HepG2 (cell line): ENCODE measurements around the gene NDUFAF5. TPM values are rescaled to one million over a fixed set of nuclear protein-coding genes. Genes with fewer than 3 reads are reported as not detected.

Experiments used
- CAMTA2 ChIP-seq: sonication (generic); formaldehyde crosslinking; IDR thresholded peaks from 2 replicates; pipeline ENCODE4 v1.4.0; 2020; ENCODE audit warnings: mild to moderate bottlenecking, missing genetic modification reagents, borderline replicate concordance
- HNRNPUL1 ChIP-seq: fragments of 200-400 bp; formaldehyde crosslinking; IDR thresholded peaks from 2 replicates; pipeline ENCODE4 v1.6.1; 2017; ENCODE audit warnings: low read depth, mild to moderate bottlenecking, low read length, moderate library complexity
- MIER3 ChIP-seq: IDR thresholded peaks from 2 replicates; pipeline ENCODE4 v1.6.1; 2016; ENCODE audit warnings: missing compliant biosample characterization, borderline replicate concordance
- SRSF9 ChIP-seq: fragments of 200-400 bp; formaldehyde crosslinking; IDR thresholded peaks from 2 replicates; pipeline ENCODE4 v1.6.1; 2018; ENCODE audit warnings: borderline replicate concordance, mild to moderate bottlenecking, low read depth, low read length; ENCODE audit not compliant: insufficient read depth, poor library complexity, severe bottlenecking
- ZNF501 ChIP-seq: sonication (generic); formaldehyde crosslinking; IDR thresholded peaks from 2 replicates; pipeline ENCODE4 v1.5.1; 2020; ENCODE audit warnings: mild to moderate bottlenecking, moderate library complexity, missing genetic modification reagents
- ZNF747 ChIP-seq: sonication (generic); formaldehyde crosslinking; IDR thresholded peaks from 2 replicates; pipeline ENCODE4 v1.8.1; 2023; ENCODE audit warnings: missing genetic modification reagents, mild to moderate bottlenecking, borderline replicate concordance
- ZNF788 ChIP-seq: sonication (generic); formaldehyde crosslinking; IDR thresholded peaks from 2 replicates; pipeline ENCODE4 v1.5.0; 2020; ENCODE audit warnings: mild to moderate bottlenecking, missing genetic modification reagents, borderline replicate concordance
- polyA plus RNA-seq, 8 experiments: library from polyadenylated mRNA; depleted of rRNA in 3 of 8; stranded (reverse) in 7 of 8; unstranded in 1 of 8; fragments of >200 nt; fragmentation: Illumina TruSeq in 4 of 8; extraction: Trizol in 4 of 8; gene quantifications; 2 replicates each; pipeline versions ENCODE4 v1.2.1 to v1.2.3, GENCODE V29; 2011 to 2016; ENCODE audit warnings: low read depth in 4 of 8, missing spikeins in 1 of 8, mixed read lengths in 1 of 8; ENCODE audit not compliant: insufficient read depth in 1 of 8
- total RNA-seq, 5 experiments: library from RNA; depleted of rRNA; stranded (reverse); fragments of >200 nt; fragmentation: Illumina TruSeq; extraction: Trizol; gene quantifications; 2 replicates each; pipeline ENCODE4 v1.2.3, GENCODE V29; 2016; ENCODE audit warnings: low read depth in 1 of 5
- TF ChIP-seq, protein P1 (sequence below): sonication (generic); formaldehyde crosslinking; IDR thresholded peaks from 2 replicates; pipeline ENCODE4 v1.4.0; 2020; ENCODE audit warnings: mild to moderate bottlenecking, missing genetic modification reagents
- TF ChIP-seq, protein P2 (sequence below): sonication (generic); formaldehyde crosslinking; IDR thresholded peaks from 2 replicates; pipeline ENCODE4 v1.4.0; 2020; ENCODE audit warnings: mild to moderate bottlenecking, missing genetic modification reagents
- TF ChIP-seq, protein P3 (sequence below): sonication (generic); formaldehyde crosslinking; IDR thresholded peaks from 2 replicates; pipeline ENCODE4 v1.4.0; 2020; ENCODE audit warnings: missing genetic modification reagents
- TF ChIP-seq, protein P4 (sequence below), 2 experiments: fragments of 450-650 bp in 1 of 2; sonication (generic) in 1 of 2; formaldehyde crosslinking; IDR thresholded peaks; 2 replicates each; pipeline versions ENCODE4 v1.5.0 to v1.8.0; 2020 to 2022; ENCODE audit warnings: mild to moderate bottlenecking in 1 of 2, missing genetic modification reagents in 1 of 2
- TF ChIP-seq, protein P5 (sequence below): sonication (generic); formaldehyde crosslinking; IDR thresholded peaks from 2 replicates; pipeline ENCODE4 v1.5.1; 2020; ENCODE audit warnings: missing genetic modification reagents, mild to moderate bottlenecking, borderline replicate concordance

The NDUFAF5 gene
- total and polyA plus RNA-seq, 2 of the 13 experiments (the other 11 are each of a cell fraction or from before 2014, with no cell fraction given) = 23.1 to 66.7 TPM

DNA sequence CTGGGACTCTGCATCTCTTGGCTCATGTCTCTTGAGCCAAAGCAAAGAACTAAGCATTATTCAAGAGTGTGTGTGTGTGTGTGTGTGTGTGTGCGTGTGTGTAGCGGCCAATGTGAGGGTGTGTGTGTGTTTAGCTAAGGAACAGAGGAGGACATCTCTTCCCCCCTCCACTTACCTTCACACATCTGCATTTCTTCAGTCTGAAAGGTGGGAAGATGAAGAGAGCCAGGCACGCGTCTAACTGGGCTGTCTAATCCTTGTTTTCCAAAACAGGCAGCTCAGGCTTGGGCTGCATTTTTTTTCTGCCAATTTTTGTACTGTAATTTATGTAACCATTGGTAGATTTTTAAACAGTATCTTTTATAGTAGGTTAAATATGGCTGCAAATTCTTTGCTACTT lies 59.5 kb downstream of the NDUFAF5 start (continued):
- TF ChIP-seq, protein P1, sequence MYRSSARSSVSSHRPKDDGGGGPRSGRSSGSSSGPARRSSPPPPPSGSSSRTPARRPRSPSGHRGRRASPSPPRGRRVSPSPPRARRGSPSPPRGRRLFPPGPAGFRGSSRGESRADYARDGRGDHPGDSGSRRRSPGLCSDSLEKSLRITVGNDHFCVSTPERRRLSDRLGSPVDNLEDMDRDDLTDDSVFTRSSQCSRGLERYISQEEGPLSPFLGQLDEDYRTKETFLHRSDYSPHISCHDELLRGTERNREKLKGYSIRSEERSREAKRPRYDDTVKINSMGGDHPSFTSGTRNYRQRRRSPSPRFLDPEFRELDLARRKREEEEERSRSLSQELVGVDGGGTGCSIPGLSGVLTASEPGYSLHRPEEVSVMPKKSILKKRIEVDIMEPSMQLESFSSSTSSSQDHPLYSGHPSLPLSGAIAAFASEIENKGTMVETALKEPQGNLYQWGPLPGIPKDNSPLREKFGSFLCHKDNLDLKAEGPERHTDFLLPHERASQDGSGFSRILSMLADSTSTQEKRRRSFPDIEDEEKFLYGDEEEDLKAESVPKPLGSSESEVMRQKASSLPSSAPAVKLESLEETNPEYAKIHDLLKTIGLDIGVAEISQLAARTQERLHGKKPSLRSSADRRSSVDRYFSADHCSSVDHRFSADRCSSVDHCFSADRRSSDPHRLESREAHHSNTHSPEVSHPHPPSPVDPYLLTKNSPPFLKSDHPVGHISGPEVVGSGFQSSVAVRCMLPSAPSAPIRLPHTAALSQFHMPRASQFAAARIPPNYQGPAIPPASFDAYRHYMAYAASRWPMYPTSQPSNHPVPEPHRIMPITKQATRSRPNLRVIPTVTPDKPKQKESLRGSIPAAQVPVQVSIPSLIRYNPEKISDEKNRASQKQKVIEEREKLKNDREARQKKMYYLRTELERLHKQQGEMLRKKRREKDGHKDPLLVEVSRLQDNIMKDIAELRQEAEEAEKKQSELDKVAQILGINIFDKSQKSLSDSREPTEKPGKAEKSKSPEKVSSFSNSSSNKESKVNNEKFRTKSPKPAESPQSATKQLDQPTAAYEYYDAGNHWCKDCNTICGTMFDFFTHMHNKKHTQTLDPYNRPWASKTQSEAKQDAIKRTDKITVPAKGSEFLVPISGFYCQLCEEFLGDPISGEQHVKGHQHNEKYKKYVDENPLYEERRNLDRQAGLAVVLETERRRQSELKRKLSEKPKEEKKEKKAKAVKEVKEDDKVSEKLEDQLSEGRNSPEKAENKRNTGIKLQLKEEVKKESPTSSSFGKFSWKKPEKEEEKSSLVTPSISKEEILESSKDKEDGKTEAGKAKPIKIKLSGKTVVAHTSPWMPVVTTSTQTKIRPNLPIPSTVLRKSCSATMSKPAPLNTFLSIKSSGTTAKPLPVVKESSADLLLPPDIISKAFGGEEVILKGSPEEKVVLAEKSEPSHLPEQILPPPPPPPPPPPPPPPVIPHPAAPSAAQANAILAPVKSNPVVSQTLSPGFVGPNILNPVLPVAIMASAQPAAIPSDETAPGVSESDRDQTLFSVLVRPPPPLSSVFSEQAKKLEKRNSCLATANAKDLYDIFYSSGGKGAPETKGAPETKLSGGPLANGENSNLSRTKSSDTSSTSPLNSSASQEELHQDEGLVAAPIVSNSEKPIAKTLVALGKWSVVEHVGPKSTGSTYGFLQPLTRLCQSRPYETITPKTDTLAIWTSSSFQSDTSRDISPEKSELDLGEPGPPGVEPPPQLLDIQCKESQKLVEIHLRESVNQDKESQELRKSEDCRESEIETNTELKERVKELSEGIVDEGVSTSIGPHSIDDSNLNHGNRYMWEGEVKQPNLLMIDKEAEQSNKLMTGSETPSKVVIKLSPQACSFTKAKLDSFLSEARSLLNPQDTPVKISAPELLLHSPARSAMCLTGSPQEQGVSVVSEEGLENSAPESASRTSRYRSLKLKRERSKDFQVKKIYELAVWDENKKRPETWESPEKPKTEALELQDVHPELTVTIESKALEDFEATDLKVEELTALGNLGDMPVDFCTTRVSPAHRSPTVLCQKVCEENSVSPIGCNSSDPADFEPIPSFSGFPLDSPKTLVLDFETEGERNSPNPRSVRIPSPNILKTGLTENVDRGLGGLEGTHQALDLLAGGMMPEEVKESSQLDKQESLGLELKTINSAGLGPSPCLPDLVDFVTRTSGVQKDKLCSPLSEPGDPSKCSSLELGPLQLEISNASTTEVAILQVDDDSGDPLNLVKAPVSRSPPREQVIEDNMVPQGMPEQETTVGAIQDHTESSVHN = no peak
- TF ChIP-seq, protein P2, sequence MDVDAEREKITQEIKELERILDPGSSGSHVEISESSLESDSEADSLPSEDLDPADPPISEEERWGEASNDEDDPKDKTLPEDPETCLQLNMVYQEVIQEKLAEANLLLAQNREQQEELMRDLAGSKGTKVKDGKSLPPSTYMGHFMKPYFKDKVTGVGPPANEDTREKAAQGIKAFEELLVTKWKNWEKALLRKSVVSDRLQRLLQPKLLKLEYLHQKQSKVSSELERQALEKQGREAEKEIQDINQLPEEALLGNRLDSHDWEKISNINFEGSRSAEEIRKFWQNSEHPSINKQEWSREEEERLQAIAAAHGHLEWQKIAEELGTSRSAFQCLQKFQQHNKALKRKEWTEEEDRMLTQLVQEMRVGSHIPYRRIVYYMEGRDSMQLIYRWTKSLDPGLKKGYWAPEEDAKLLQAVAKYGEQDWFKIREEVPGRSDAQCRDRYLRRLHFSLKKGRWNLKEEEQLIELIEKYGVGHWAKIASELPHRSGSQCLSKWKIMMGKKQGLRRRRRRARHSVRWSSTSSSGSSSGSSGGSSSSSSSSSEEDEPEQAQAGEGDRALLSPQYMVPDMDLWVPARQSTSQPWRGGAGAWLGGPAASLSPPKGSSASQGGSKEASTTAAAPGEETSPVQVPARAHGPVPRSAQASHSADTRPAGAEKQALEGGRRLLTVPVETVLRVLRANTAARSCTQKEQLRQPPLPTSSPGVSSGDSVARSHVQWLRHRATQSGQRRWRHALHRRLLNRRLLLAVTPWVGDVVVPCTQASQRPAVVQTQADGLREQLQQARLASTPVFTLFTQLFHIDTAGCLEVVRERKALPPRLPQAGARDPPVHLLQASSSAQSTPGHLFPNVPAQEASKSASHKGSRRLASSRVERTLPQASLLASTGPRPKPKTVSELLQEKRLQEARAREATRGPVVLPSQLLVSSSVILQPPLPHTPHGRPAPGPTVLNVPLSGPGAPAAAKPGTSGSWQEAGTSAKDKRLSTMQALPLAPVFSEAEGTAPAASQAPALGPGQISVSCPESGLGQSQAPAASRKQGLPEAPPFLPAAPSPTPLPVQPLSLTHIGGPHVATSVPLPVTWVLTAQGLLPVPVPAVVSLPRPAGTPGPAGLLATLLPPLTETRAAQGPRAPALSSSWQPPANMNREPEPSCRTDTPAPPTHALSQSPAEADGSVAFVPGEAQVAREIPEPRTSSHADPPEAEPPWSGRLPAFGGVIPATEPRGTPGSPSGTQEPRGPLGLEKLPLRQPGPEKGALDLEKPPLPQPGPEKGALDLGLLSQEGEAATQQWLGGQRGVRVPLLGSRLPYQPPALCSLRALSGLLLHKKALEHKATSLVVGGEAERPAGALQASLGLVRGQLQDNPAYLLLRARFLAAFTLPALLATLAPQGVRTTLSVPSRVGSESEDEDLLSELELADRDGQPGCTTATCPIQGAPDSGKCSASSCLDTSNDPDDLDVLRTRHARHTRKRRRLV (CRISPR knock-in tag) = no peak
- TF ChIP-seq CAMTA2 = no peak
- TF ChIP-seq ZNF747 (CRISPR knock-in tag) = no peak
- TF ChIP-seq, protein P3, sequence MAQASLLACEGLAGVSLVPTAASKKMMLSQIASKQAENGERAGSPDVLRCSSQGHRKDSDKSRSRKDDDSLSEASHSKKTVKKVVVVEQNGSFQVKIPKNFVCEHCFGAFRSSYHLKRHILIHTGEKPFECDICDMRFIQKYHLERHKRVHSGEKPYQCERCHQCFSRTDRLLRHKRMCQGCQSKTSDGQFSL = no peak
- TF ChIP-seq ZNF501 (CRISPR knock-in tag) = no peak
- TF ChIP-seq MIER3 (CRISPR knock-in tag) = no peak
- no peak for TF ChIP-seq SRSF9
- TF ChIP-seq, protein P4, sequence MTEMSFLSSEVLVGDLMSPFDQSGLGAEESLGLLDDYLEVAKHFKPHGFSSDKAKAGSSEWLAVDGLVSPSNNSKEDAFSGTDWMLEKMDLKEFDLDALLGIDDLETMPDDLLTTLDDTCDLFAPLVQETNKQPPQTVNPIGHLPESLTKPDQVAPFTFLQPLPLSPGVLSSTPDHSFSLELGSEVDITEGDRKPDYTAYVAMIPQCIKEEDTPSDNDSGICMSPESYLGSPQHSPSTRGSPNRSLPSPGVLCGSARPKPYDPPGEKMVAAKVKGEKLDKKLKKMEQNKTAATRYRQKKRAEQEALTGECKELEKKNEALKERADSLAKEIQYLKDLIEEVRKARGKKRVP (CRISPR knock-in tag; IDR thresholded peaks at IDR 0.05) = no peak
- TF ChIP-seq HNRNPUL1 = no peak
- TF ChIP-seq ZNF788 = no peak
- TF ChIP-seq, protein P5, sequence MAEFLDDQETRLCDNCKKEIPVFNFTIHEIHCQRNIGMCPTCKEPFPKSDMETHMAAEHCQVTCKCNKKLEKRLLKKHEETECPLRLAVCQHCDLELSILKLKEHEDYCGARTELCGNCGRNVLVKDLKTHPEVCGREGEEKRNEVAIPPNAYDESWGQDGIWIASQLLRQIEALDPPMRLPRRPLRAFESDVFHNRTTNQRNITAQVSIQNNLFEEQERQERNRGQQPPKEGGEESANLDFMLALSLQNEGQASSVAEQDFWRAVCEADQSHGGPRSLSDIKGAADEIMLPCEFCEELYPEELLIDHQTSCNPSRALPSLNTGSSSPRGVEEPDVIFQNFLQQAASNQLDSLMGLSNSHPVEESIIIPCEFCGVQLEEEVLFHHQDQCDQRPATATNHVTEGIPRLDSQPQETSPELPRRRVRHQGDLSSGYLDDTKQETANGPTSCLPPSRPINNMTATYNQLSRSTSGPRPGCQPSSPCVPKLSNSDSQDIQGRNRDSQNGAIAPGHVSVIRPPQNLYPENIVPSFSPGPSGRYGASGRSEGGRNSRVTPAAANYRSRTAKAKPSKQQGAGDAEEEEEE (CRISPR knock-in tag) = no peak
